GM19324 (cell line): ENCODE results near the gene ESPL1.

Experiments
- ATAC-seq: cut with Tn5 transposase; IDR thresholded peaks from one replicate; pipeline ENCODE4 v1.9.1; 2021; ENCODE audit warnings: mild to moderate bottlenecking, moderate library complexity; ENCODE audit not compliant: unreplicated experiment, low FRiP score

ESPL1 gene

GRCh38 chr12:53267999-53268629, at the start of gene ESPL1:
Gene ESPL1 (plus strand): TSS chr12:53268299. CDS start chr12:53268767, 468 bp downstream.
- ATAC-seq: peak; percentile 90

- ATAC-seq: no peak
These were observed 49.4 kb upstream of the ESPL1 start for GRCh38 chr12:53218551-53219291.

GRCh38 chr12:53219292-53219955, 48.7 kb upstream of the ESPL1 start:
- ATAC-seq: no peak

- no peak for ATAC-seq
These were observed 48.0 kb upstream of the ESPL1 start for GRCh38 chr12:53219956-53220693.

GRCh38 chr12:53220694-53221202, 47.4 kb upstream of the ESPL1 start:
- ATAC-seq: no peak

- no peak for ATAC-seq
These were observed 46.7 kb upstream of the ESPL1 start for GRCh38 chr12:53221203-53222080.

- no peak for ATAC-seq
These were observed 45.9 kb upstream of the ESPL1 start for GRCh38 chr12:53222170-53222721.

- no peak for ATAC-seq
These were observed 45.3 kb upstream of the ESPL1 start for GRCh38 chr12:53222806-53223261.

GRCh38 chr12:53223389-53224060, 44.6 kb upstream of the ESPL1 start:
- ATAC-seq: no peak

GRCh38 chr12:53224061-53224896, 43.8 kb upstream of the ESPL1 start:
- no peak for ATAC-seq

- no peak for ATAC-seq
These were observed 43.0 kb upstream of the ESPL1 start for GRCh38 chr12:53224897-53225634.

GRCh38 chr12:53225635-53226424, 42.3 kb upstream of the ESPL1 start:
- ATAC-seq: no peak

GRCh38 chr12:53226815-53227214, 41.3 kb upstream of the ESPL1 start:
- ATAC-seq: no peak

- no peak for ATAC-seq
These were observed 40.8 kb upstream of the ESPL1 start for GRCh38 chr12:53227341-53227740.

- no peak for ATAC-seq
These were observed 40.3 kb upstream of the ESPL1 start for GRCh38 chr12:53227836-53228235.

- no peak for ATAC-seq
These were observed 38.6 kb upstream of the ESPL1 start for GRCh38 chr12:53229454-53229853.
